ENCODE data around the gene SMAD2. TPM values are rescaled to one million over a fixed set of nuclear protein-coding genes. Genes with fewer than 3 reads are reported as not detected.

SMAD2 gene
- polyA plus RNA-seq, 4 donors, result 86.0 to 99.9 (median 90.0) TPM

DNA sequence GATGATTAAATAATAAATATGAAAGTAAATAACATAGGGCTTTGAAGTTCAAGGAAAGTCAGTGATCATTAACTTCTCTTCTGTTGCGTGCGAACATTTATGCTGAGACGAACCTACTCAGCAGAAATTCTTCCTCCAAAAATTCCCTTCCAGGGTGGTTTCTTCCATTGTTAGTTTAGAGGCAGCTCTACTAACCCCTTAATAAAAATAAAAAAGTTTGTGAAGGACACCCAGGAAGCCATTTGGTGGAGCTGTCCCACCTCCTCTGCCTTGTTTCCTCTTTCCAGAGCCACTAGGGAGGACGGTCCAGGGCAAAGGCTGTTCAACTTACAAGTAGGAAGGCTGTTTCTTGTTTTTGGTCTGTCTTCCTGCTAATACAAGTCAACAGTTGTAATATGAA, 2.1 kb upstream of the SMAD2 start:
- DNase-seq (ENCODE audit: low read depth in 4 of 4, low spot score in 3 of 4), result no peak

DNA sequence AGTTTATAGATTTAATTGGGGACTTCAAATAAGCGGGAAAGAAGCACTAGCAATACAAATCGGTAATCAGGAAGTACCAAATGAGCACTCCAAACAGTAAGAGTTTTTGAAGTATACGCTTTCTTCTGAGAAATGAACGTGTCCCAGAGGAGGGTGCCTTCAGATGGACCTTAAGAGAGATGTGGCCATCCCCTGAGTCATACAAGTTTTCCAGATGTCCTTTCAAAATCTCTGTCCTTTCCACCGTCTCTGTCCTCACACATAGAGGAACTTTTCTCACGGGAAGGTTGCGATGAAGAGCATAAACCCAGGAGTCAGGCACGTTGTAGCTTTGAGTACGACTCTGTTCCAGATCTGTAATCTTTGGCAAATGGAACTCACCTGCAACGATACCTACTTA, 1.7 kb upstream of the SMAD2 start:
- DNase-seq (ENCODE audit: low read depth in 4 of 4, low spot score in 3 of 4), result no peak

- peak in 1 of 4 donors; percentile 24 for DNase-seq (ENCODE audit: low read depth in 4 of 4, low spot score in 3 of 4)
Measured at GRCh38 chr18:47931718-47932103, 1.3 kb upstream of the SMAD2 start.

DNA sequence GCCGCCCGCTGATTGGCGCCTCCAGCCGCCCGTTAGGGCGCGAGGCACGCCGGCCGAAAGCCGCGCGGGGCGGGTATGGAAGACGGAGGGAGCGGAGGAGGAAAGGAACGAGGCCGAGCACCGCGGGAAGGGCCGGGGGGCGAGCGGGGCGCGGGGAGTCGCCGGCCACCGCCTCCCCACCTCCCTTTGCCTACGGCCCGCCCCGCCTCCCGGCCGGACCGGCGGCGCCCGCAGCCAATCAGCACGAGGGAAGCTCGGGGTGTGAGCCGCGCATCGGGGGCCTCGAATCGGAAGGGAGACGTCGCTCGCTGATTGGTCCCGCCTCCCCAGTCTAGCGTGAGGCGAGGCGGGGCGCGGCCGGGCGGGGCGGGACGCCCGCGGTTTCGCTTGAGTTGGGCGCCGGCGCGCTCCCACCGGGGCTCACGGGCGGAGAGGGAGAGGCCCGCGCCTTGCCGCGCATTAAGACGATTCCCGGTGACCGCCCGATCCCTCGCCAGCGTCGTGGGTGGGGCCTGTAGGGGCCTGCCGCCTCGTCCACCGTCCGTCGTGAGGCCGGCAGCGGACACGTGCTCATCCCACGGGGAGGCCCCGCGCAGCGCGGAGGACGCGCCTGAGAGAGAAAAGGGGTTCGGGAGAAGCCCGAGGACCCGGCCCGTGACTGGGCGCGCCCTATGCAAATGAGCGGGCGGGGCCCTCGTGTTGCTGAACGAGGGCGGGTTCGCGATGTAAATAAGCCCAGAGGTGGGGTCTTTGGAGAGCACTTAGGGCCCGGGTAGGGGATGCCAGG, 665 bp upstream of the SMAD2 start:
- peak; percentile 84 to 92 (median 88) for DNase-seq (ENCODE audit: low read depth in 4 of 4, low spot score in 3 of 4)

DNA sequence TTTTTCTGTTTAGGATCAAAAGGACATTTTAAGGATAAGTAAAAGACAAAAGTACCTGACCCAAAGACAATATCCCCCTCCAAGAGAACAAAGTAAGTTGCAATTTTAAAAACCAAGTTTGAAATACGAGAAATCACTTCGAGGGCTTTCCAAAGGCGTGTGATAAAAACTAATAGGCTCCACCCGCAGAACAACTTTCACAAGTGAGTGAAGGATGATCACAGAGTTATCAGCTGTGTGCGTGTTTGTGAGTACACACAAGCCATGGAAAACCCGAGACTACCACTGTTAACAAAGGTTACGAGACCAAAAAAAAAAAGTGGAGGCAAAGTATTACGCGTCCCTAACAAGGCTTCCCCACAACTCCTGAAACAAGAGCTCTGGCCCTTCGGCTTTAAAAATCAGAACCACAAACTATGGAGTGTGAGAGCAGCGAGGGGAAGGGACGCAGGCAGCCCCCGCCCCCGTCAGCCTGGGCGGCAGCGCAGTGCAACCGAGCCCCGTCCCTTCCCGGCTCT, 719 bp downstream of the SMAD2 start:
- peak; percentile 20 to 33 (median 23) for DNase-seq (ENCODE audit: low read depth in 4 of 4, low spot score in 3 of 4)

- DNase-seq (ENCODE audit: low read depth in 4 of 4, low spot score in 3 of 4), result no peak
Measured at GRCh38 chr18:47928466-47928865, 2.0 kb downstream of the SMAD2 start.

DNA sequence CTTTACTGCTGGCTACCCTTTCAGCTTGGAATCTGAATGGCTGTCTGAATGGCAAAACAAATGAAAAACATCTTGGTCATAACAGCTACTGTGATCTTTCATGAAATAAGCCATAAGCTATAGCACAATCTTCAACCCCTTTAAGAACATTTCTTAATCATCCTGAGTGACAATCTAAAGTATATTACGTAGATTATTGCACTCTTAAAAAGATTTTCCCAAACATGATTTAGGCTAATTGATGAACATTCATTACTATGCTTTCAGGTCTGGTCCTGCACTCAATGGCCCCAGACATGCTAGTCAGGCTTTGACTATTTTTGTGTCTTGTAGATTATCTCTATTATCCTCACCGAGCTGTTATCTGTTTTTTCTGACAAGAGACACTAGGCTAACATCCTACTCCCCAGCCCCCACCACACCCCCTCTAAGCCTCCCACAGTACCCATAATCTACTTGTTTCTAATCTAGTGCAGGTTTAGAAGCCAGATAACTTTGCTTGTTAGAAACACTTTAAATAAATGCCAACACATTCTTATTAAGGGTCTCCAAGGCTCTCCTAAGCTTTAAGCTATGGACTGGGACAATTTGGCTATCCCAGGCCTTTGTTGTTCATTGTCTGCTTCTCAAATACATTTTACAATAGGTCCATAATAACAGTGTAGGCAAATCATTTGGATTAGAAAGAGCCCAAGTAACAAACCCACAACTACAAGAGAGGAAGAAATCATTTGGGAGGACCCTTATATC, 4.2 kb downstream of the SMAD2 start:
- DNase-seq (ENCODE audit: low read depth in 4 of 4, low spot score in 3 of 4), result no peak

- no peak for DNase-seq (ENCODE audit: low read depth in 4 of 4, low spot score in 3 of 4)
Measured at GRCh38 chr18:47919916-47920315, 10.5 kb downstream of the SMAD2 start.

- DNase-seq (ENCODE audit: low read depth in 4 of 4, low spot score in 3 of 4), result no peak
Measured at GRCh38 chr18:47917923-47918610, 12.4 kb downstream of the SMAD2 start.

GRCh38 chr18:47915930-47916329, 14.5 kb downstream of the SMAD2 start:
- no peak for DNase-seq (ENCODE audit: low read depth in 4 of 4, low spot score in 3 of 4)

DNA sequence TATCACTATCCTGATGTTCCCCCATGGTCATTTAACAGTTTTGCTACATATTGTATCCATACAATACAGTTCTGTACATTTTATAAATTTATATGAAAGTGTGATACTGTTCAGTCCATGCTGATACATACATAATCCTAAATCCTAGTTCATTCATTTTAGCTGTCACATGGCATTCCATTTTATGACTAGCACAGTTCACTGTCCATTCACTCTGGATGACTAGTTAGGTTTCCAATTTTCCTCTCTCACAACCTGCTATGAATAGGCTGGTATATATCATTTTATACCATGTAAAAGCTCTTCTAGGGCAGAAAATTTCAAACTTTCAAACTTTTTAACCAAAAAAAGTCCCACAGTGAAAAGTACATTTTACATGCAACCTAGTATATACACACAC, 15.2 kb downstream of the SMAD2 start:
- no peak for DNase-seq (ENCODE audit: low read depth in 4 of 4, low spot score in 3 of 4)

GRCh38 chr18:47912794-47913585, 17.5 kb downstream of the SMAD2 start:
- no peak for DNase-seq (ENCODE audit: low read depth in 4 of 4, low spot score in 3 of 4)

GRCh38 chr18:47912343-47912742, 18.1 kb downstream of the SMAD2 start:
- no peak for DNase-seq (ENCODE audit: low read depth in 4 of 4, low spot score in 3 of 4)

DNA sequence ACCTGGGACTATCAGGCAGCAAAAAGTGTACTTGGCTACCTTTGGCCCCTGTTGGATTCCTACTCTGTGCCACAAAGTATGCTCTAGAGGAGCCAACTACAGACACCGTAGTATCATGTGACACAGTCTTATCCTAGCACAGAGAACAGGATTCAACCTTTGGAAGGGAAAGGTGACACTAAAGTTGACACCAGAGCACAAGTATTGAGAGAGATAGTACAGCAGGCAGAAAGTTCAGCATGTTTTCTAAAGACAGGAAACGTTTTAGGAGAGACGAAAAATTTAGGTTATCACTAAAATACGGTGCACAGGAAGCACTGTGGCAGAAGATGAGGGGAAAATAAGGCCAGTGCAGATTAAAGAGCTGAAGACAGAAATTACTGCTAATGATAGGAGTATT, 18.6 kb downstream of the SMAD2 start:
- no peak for DNase-seq (ENCODE audit: low read depth in 4 of 4, low spot score in 3 of 4)

DNA sequence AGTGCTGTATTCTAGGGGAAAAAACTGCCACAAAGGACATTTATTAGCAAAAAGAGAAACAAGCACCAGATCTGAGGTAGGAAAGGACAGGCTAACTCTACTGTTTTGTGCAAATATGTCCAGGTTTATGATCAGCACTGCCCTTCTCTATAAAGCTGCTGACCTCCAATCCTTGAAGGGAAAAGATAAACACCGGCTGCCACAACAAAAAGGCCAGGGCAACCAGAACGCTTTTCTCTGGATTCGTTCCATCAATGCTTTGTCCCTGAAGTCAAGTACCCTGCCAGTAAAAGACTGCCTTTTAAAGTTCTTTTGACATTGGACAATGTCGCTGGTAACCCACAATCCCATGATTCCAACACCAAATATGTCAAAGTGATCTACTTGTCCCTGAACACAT, 21.0 kb downstream of the SMAD2 start:
- no peak for DNase-seq (ENCODE audit: low read depth in 4 of 4, low spot score in 3 of 4)

DNA sequence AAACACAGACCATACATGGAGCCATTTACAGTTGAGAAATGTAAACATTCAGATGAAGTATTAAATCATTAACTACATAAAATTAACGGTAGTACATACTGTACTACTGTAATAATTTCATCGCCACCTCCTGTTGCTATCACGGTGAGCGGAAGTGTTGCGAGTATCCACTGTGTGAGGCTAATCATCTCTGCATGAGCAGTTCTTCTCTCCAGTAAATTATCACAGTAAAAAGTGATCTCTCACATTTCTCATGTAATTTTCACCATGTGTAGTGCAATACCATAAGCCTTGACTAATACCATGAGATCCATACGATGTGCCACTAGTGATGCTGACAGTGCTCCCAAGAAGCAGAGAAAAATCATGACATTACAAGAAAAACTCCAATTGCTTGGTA, 21.9 kb downstream of the SMAD2 start:
- no peak for DNase-seq (ENCODE audit: low read depth in 4 of 4, low spot score in 3 of 4)

GRCh38 chr18:47906408-47906807, 24.1 kb downstream of the SMAD2 start:
- no peak for DNase-seq (ENCODE audit: low read depth in 4 of 4, low spot score in 3 of 4)

DNA sequence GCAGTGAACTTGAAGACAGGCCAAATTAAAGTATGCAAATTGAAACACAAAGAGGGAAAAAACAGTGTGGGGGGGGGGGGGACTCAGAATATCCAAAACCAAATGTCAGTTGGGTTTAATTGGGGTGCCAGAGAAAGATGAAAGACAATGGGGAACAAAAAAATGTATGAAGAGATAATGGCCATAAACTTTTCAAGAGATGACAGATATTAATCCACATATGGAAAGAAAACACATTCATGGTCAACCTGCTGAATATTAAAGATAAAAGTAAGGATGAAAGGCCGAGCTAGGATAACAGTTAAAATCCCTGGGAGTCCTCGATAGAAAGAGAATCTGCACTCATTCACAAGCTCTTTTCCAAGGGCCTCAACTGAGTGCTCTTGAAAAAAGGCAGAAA, 26.6 kb downstream of the SMAD2 start:
- no peak for DNase-seq (ENCODE audit: low read depth in 4 of 4, low spot score in 3 of 4)

- DNase-seq (ENCODE audit: low read depth in 4 of 4, low spot score in 3 of 4), result no peak
Measured at GRCh38 chr18:47901624-47902362, 28.7 kb downstream of the SMAD2 start.

Data from left renal pelvis (tissue), 4 donors.